ENCODE data around the gene PLA2G4F.
"Not testable (repeated sequence)": the region's sequence is repeated elsewhere in the genome, so short reads cannot be mapped to it uniquely, and the experiment has no call there.

Gene PLA2G4F

GRCh38 chr15:42093966-42094365 is 62.5 kb downstream of the PLA2G4F start:
- DNase-seq, result no peak

- DNase-seq, result no peak
These were observed 63.8 kb downstream of the PLA2G4F start for GRCh38 chr15:42092398-42093318.

GRCh38 chr15:42091753-42092397 is 64.6 kb downstream of the PLA2G4F start:
- DNase-seq, result not testable (repeated sequence)

GRCh38 chr15:42090781-42091180 is 65.7 kb downstream of the PLA2G4F start:
- DNase-seq, result no peak

GRCh38 chr15:42090370-42090769 is 66.1 kb downstream of the PLA2G4F start:
- no peak for DNase-seq

- no peak for DNase-seq
These were observed 66.5 kb downstream of the PLA2G4F start for GRCh38 chr15:42089942-42090341.
